ENCODE results near the gene GALNTL6. TPM values are rescaled to one million over a fixed set of nuclear protein-coding genes. Genes with fewer than 3 reads are reported as not detected.

Gene GALNTL6
- total and polyA plus RNA-seq, 2 of the 4 experiments (the other 2 are of a cell fraction) = under 0.01 TPM; not detected in 1

DNA sequence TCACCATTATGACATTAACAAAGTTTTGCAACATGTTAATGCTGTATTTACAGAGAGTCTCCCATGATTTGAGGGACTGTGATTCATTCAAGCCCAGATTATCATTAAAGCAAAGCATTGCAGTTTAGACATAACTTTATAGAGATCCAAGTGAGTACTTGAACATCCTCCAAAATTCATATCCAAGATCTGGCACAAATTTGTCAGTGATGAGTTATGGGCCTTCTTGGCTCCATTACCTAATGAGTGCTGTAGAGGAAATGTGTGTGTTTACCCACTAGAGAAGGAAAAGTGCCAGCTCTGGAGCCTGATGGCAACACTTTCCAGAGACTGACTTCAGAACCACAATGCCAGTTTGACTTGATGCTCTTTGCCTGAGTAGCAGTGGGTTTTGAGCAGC, 432.3 kb downstream of the GALNTL6 start:
- no TSS peak for BruUV-seq (replicated peaks)
- no peak for DNase-seq

More for the DNA sequence above, 432.3 kb downstream of the GALNTL6 start:
- dilution Hi-C loops (cut with HindIII; ENCODE audit: low sequenced_read_pairs, unreplicated experiment) = no loop called here
- Histone ChIP-seq H4K8ac (ENCODE audit: low read depth in 2 of 2, low read length in 2 of 2) (no peak overlapping the region), H2BK15ac (ENCODE audit: low read depth, low read length) (no peak overlapping the region), H2BK20ac (ENCODE audit: low read depth, low read length) (no peak overlapping the region), H4K5ac (ENCODE audit: low read depth, low read length) (no peak overlapping the region), H3K9me1 (ENCODE audit: insufficient read depth, low read length) (no peaks in the 10 kb centered on the region), H3K18ac (ENCODE audit: low read depth, low read length) (no peak overlapping the region), H3K4ac (ENCODE audit: low read depth, low read length) (no peak overlapping the region), H3K27ac (ENCODE audit: insufficient read depth, low read length) (no peak overlapping the region), H2BK5ac (ENCODE audit: low read depth, low read length, poor library complexity, severe bottlenecking) (no peak overlapping the region), H2AK5ac (ENCODE audit: low read depth, low read length) (no peak overlapping the region), H3K4me2 (ENCODE audit: low read depth, low read length) (no peak overlapping the region), H3K4me3 (ENCODE audit: insufficient read depth, low read depth, low read length) (no peak overlapping the region), H2AK9ac (replicated peaks; ENCODE audit: low read depth, low read length, poor library complexity) (no peak overlapping the region), H3K36me3 (ENCODE audit: control insufficient read depth, insufficient read depth, low read length) (no peaks in the 10 kb centered on the region), H3K27me3 (ENCODE audit: control insufficient read depth, insufficient read depth, low read length) (no peaks in the 10 kb centered on the region), H2BK120ac (ENCODE audit: low read depth, low read length) (no peak overlapping the region), H3K23ac (ENCODE audit: low read depth, low read length) (no peak overlapping the region), H3K9me3 (ENCODE audit: control insufficient read depth, insufficient read depth, low read length) (peaks cover 5% of the 10 kb centered on the region; the same call in 1 of the 2 replicates), H3K9ac (ENCODE audit: low read depth, low read length) (no peak overlapping the region), H2AFZ (replicated peaks; ENCODE audit: low read length, poor library complexity) (no peak overlapping the region), H3K4me1 (ENCODE audit: control insufficient read depth, insufficient read depth, low read length) (no peaks in the 10 kb centered on the region), H4K20me1 (ENCODE audit: insufficient read depth, low read length) (no peaks in the 10 kb centered on the region), H3K14ac (replicated peaks; ENCODE audit: low read depth, low read length) (no peak overlapping the region), H3K79me1 (ENCODE audit: low read depth in 1 of 2, low read length in 2 of 2) (no peaks in the 10 kb centered on the region), H4K91ac (ENCODE audit: insufficient read depth, low read depth, low read length) (no peak overlapping the region), H3K56ac (ENCODE audit: extremely low read depth, insufficient read depth, low read length) (no peak overlapping the region)
- ChIA-PET POLR2A (ENCODE audit: unreplicated experiment) (no interaction called here), CTCF (no interaction called here)
- TF ChIP-seq POLR2A (IDR thresholded peaks at IDR 0.05; ENCODE audit: low read depth, low read length) = no peak
- TF ChIP-seq, protein P1, sequence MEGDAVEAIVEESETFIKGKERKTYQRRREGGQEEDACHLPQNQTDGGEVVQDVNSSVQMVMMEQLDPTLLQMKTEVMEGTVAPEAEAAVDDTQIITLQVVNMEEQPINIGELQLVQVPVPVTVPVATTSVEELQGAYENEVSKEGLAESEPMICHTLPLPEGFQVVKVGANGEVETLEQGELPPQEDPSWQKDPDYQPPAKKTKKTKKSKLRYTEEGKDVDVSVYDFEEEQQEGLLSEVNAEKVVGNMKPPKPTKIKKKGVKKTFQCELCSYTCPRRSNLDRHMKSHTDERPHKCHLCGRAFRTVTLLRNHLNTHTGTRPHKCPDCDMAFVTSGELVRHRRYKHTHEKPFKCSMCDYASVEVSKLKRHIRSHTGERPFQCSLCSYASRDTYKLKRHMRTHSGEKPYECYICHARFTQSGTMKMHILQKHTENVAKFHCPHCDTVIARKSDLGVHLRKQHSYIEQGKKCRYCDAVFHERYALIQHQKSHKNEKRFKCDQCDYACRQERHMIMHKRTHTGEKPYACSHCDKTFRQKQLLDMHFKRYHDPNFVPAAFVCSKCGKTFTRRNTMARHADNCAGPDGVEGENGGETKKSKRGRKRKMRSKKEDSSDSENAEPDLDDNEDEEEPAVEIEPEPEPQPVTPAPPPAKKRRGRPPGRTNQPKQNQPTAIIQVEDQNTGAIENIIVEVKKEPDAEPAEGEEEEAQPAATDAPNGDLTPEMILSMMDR (conservative IDR thresholded peaks at IDR 0.05; ENCODE audit: low read depth, low read length) = no peak
- no peak for TF ChIP-seq BHLHE40 (IDR thresholded peaks at IDR 0.05; ENCODE audit: low read depth, low read length)
- TF ChIP-seq, protein P2, sequence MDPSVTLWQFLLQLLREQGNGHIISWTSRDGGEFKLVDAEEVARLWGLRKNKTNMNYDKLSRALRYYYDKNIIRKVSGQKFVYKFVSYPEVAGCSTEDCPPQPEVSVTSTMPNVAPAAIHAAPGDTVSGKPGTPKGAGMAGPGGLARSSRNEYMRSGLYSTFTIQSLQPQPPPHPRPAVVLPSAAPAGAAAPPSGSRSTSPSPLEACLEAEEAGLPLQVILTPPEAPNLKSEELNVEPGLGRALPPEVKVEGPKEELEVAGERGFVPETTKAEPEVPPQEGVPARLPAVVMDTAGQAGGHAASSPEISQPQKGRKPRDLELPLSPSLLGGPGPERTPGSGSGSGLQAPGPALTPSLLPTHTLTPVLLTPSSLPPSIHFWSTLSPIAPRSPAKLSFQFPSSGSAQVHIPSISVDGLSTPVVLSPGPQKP (IDR thresholded peaks at IDR 0.05; ENCODE audit: borderline replicate concordance, low read depth, low read length) = no peak
- TF ChIP-seq, protein P3, sequence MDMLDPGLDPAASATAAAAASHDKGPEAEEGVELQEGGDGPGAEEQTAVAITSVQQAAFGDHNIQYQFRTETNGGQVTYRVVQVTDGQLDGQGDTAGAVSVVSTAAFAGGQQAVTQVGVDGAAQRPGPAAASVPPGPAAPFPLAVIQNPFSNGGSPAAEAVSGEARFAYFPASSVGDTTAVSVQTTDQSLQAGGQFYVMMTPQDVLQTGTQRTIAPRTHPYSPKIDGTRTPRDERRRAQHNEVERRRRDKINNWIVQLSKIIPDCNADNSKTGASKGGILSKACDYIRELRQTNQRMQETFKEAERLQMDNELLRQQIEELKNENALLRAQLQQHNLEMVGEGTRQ (IDR thresholded peaks at IDR 0.05; ENCODE audit: low read depth, low read length) = no peak
- TF ChIP-seq CEBPB (IDR thresholded peaks at IDR 0.05; ENCODE audit: low read depth, low read length) = no peak
- no peak for TF ChIP-seq MXI1 (IDR thresholded peaks at IDR 0.05; ENCODE audit: borderline replicate concordance, low read depth, low read length)
- no peak for TF ChIP-seq SMC3 (IDR thresholded peaks at IDR 0.05; ENCODE audit: low read depth, low read length)
- in situ Hi-C loops (cut with MboI; ENCODE audit: low sequenced_read_pairs) = no loop called here
- intact Hi-C loops (cut with micrococcal nuclease) = no loop called here
- ATAC-seq (ENCODE audit: low read depth) = no peak
